GM23248 (cell line): ENCODE measurements around the gene TMEM181. TPM values are rescaled to one million over a fixed set of nuclear protein-coding genes. Genes with fewer than 3 reads are reported as not detected.
"Not testable (repeated sequence)": the region's sequence is repeated elsewhere in the genome, so short reads cannot be mapped to it uniquely, and the experiment has no call there.

ENCODE experiments used
- DNase-seq: peaks from one replicate; pipeline ENCODE4 v3.0.0-alpha.2; 2015
- H2AFZ ChIP-seq: fragments of 200-600 bp; sonication (generic); 2 replicates; pipeline ENCODE4 v1.6.1; 2016; ENCODE audit warnings: antibody characterized with exemption
- H3F3A ChIP-seq: fragments of 200-600 bp; sonication (generic); 2 replicates; pipeline ENCODE4 v1.6.1; 2016; ENCODE audit warnings: mild to moderate bottlenecking, antibody characterized with exemption, mixed run types; ENCODE audit not compliant: insufficient read depth
- H3K27ac ChIP-seq: fragments of 200-600 bp; sonication (generic); 2 replicates; pipeline ENCODE4 v1.5.1; 2016; ENCODE audit warnings: mild to moderate bottlenecking
- H3K27me3 ChIP-seq: fragments of 200-600 bp; sonication (generic); replicated peaks from 2 replicates; pipeline ENCODE4 v1.6.1; 2016; ENCODE audit warnings: mild to moderate bottlenecking; ENCODE audit not compliant: insufficient read depth
- H3K36me3 ChIP-seq: fragments of 200-600 bp; sonication (generic); 2 replicates; pipeline ENCODE4 v1.6.1; 2016; ENCODE audit warnings: low read depth, mild to moderate bottlenecking
- H3K4me1 ChIP-seq: fragments of 200-600 bp; sonication (generic); 2 replicates; pipeline ENCODE4 v1.6.1; 2016; ENCODE audit warnings: mild to moderate bottlenecking; ENCODE audit not compliant: insufficient read depth
- H3K4me2 ChIP-seq: fragments of 200-600 bp; sonication (generic); one replicate; pipeline ENCODE4 v1.6.1; 2016; ENCODE audit warnings: mild to moderate bottlenecking; ENCODE audit not compliant: unreplicated experiment
- H3K4me3 ChIP-seq: fragments of 200-600 bp; sonication (generic); 2 replicates; pipeline ENCODE4 v1.5.1; 2016; ENCODE audit warnings: mild to moderate bottlenecking
- H3K79me2 ChIP-seq: fragments of 200-600 bp; sonication (generic); 2 replicates; pipeline ENCODE4 v1.6.1; 2016; ENCODE audit warnings: mild to moderate bottlenecking; ENCODE audit not compliant: insufficient read depth
- H3K9ac ChIP-seq: fragments of 200-600 bp; sonication (generic); 2 replicates; pipeline ENCODE4 v1.6.1; 2016; ENCODE audit warnings: mild to moderate bottlenecking
- H3K9me2 ChIP-seq: fragments of 200-600 bp; sonication (generic); 2 replicates; pipeline ENCODE4 v1.6.1; 2016; ENCODE audit warnings: mixed run types, mild to moderate bottlenecking, moderate library complexity; ENCODE audit not compliant: insufficient read depth
- H3K9me3 ChIP-seq: fragments of 200-600 bp; sonication (generic); one replicate; pipeline ENCODE4 v1.6.1; 2017; ENCODE audit warnings: low read depth
- H4K20me1 ChIP-seq: fragments of 200-600 bp; sonication (generic); 2 replicates; pipeline ENCODE4 v1.6.0; 2016; ENCODE audit not compliant: insufficient read depth
- EZH2 ChIP-seq: fragments of 200-600 bp; sonication (generic); IDR thresholded peaks from 2 replicates; pipeline ENCODE4 v1.6.1; 2018; ENCODE audit warnings: antibody characterized with exemption, mild to moderate bottlenecking; ENCODE audit not compliant: insufficient read depth, poor library complexity, severe bottlenecking
- EZH2phosphoT487 ChIP-seq: fragments of 200-600 bp; sonication (generic); IDR thresholded peaks from 2 replicates; pipeline ENCODE4 v1.6.1; 2018; ENCODE audit warnings: antibody characterized with exemption, moderate library complexity, mild to moderate bottlenecking, low read depth; ENCODE audit not compliant: insufficient read depth
- WGBS, 2 experiments: methylation state at CpG; one replicate each; pipeline ENCODE4 v1.1.6; 2015 to 2017; ENCODE audit warnings: low lambda C conversion rate in 2 of 2, low coverage in 1 of 2; ENCODE audit errors: missing lambda C conversion rate in 2 of 2; 5-methylcytosine and 5-hydroxymethylcytosine counted together
- in situ Hi-C: fragments of 300-500 bp; cut with MboI; formaldehyde crosslinking; loops from 2 replicates; pipeline ENCODE4 v1.15.0; 2020
- polyA plus RNA-seq: library from polyadenylated mRNA; unstranded; fragments of >200 nt; fragmentation: Nextera tagmentation; extraction: Ambion mirVana; gene quantifications from 2 replicates; pipeline ENCODE4 v1.2.1, GENCODE V29; 2016
- total RNA-seq: library from RNA; depleted of rRNA; stranded (reverse); fragments of >200 nt; shearing (Covaris generic); gene quantifications from 2 replicates; pipeline ENCODE4 v1.2.3, GENCODE V29; 2014

Gene TMEM181
- total and polyA plus RNA-seq, 2 experiments from 2014 or later, result 30.7 to 52.6 TPM

DNA sequence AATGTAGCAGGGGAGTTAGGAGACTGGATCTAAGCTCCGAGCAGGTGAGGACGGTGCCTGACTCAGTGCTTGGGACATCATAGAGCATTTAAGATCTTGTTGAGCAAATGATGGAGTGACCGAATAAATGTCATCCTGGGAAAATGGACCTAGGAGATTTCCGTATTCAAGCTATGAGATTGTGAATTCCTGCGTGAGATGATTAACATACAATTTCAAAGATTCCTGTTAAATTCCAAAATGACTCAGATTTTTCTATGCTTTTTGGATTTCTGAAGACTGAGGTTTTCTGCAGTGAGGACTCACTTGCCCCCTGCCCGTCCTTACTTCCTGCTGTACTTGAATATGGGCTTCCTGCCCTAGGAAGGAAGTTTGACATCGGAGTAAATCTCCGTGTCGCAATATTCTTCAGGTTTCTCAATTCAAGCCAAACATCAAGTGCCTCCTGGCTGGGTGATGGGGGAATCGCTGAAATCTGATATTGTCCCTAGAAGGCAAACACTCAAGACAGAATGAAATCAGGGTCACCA is 95.1 kb downstream of the TMEM181 start:
- Histone ChIP-seq H3K9me3 (no peaks in the 10 kb centered on the region), H4K20me1 (no peaks in the 10 kb centered on the region), H3K9me2 (no peaks in the 10 kb centered on the region), H3K27ac (peak overlapping the region; percentile 99), H3K79me2 (no peaks in the 10 kb centered on the region), H2AFZ (peak overlapping the region; percentile 58), H3K4me3 (peak overlapping the region; percentile 57), H3K4me1 (peaks cover 41% of the 10 kb centered on the region), H3F3A (peaks cover 48% of the 10 kb centered on the region), H3K9ac (peak overlapping the region; percentile 86), H3K27me3 (no peaks in the 10 kb centered on the region), H3K4me2 (peak overlapping the region; percentile 80), H3K36me3 (no peaks in the 10 kb centered on the region)
- WGBS, 2 experiments, result 16 to 19% methylated on average over 10 of the region's 10 CpGs
- DNase-seq, result peak; percentile 89
- TF ChIP-seq EZH2phosphoT487, result no peak
- no peak for TF ChIP-seq EZH2
- in situ Hi-C loops, result no loop called here

DNA sequence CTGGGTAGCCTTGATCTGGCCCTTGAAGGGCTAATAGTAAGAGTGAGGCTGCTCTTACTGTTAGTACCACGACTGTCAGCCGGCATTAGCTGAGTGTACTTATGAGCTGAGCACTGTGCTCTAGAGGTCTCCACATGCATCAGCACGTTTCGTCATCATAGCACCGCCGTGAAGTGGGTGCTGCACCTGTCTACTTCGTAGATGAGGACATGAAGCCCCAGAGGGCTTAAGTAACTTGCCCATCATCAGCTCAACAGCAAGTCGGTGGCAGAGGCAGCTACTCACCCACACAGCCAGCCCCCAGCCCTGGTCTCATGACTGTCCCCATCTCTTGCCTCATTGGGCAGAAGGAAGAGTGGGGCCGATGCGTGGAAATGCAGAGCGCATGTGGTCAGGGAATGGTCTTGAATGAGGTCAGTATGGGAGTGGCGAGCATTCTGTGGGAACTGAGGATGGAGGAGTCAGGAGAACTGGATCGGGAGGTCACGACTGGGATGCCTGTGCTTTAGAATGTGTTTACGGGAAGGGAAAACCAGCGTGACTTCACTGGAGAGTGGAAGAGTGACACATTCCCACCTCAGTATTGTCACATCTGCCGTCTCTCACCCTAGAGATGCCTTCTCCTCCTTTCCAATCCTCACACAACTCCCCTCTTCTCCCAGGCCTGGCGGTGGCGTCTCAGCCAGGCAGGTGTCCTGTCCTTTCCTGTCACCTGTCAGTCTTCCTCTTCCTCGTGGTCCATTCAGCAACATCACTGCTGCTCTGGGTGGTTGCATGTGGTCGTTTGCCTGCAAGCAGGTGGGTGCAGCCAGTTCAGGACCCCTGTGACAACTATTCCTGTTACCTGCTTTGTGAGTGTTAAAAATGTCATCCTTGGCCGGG is 95.9 kb downstream of the TMEM181 start:
- Histone ChIP-seq H2AFZ (no peak overlapping the region; the same call in 1 of the 2 replicates), H3K9ac (peak overlapping the region; percentile 86)
- TF ChIP-seq EZH2 (no peak), EZH2phosphoT487 (no peak)

DNA sequence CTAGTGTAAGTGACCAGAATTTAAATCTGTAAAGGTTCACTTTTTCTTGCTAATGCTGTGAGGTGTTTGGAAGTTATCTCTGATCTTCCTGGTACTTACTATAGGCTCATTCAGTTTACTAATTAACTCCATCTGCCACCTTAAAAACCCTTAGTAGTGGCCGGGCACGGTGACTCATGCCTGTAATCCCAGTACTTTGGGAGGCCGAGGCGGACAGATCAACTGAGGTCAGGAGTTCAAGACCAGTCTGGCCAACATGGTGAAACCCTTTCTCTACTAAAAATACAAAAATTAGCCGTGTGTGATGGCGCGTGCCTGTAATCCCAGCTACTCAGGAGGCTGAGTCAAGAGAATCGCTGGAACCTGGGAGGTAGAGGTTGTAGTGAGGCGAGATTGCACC is 97.1 kb downstream of the TMEM181 start:
- in situ Hi-C loops, H3K4me3 ChIP-seq, H3K27me3 ChIP-seq, H3K9me3 ChIP-seq, H3K79me2 ChIP-seq, H2AFZ ChIP-seq, H3K36me3 ChIP-seq, H3K9me2 ChIP-seq, H4K20me1 ChIP-seq: not testable (repeated sequence)
- peak; percentile 67 for DNase-seq
- peak overlapping the region; percentile 48 for H3K27ac ChIP-seq
- 18 to 22% methylated on average over 9 of the region's 9 CpGs for WGBS, 2 experiments
- peaks cover 33% of the 10 kb centered on the region for H3K4me1 ChIP-seq
- peak overlapping the region; percentile 16 for H3K4me2 ChIP-seq
- peaks cover 44% of the 10 kb centered on the region for H3F3A ChIP-seq
- 0 out of 2 replicates have a peak overlapping the region, but pooled peaks have one; percentile 18 for H3K9ac ChIP-seq

More for the DNA sequence above, 95.9 kb downstream of the TMEM181 start:
- Histone ChIP-seq H4K20me1 (no peaks in the 10 kb centered on the region), H3F3A (peaks cover 44% of the 10 kb centered on the region), H3K9me2 (no peaks in the 10 kb centered on the region), H3K4me3 (peak overlapping the region; percentile 57), H3K36me3 (no peaks in the 10 kb centered on the region), H3K79me2 (no peaks in the 10 kb centered on the region), H3K4me2 (peak overlapping the region; percentile 80), H3K4me1 (peaks cover 33% of the 10 kb centered on the region), H3K27me3 (no peaks in the 10 kb centered on the region), H3K27ac (peak overlapping the region; percentile 99), H3K9me3 (no peaks in the 10 kb centered on the region)
- in situ Hi-C loops, result no loop called here
- DNase-seq, result peak; percentile 34
- WGBS, 2 experiments, result 89 to 92% methylated on average over 21 to 22 of the region's 22 CpGs

DNA sequence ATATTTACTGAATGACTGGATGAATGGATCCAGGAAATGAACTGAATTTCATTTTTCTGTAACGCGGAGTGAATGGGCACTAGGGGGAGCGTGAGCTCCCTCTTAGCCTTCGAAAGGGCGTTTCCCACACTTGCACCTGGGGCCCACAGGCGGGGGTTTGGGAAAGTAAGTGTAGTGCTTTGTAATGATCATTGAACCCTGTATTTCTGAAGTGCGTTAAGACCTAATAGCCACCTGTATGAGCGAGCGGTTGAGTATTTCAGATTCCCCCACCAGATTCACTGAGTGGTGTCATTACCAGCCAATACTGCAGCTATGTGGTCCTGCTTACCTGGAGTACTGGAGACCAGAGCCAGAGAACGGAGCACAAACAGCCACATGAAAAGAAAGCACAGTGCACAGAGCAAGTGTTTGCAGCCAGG is 100.5 kb downstream of the TMEM181 start:
- H3K9me3 ChIP-seq, result no peaks in the 10 kb centered on the region
- H3K4me3 ChIP-seq, result no peak overlapping the region
- H3K79me2 ChIP-seq, result no peaks in the 10 kb centered on the region
- in situ Hi-C loops, result no loop called here
- no peaks in the 10 kb centered on the region for H3K27me3 ChIP-seq
- TF ChIP-seq EZH2phosphoT487 (no peak), EZH2 (no peak)
- peak; percentile 41 for DNase-seq
- no peaks in the 10 kb centered on the region for H4K20me1 ChIP-seq
- no peaks in the 10 kb centered on the region for H3K36me3 ChIP-seq
- no peaks in the 10 kb centered on the region for H3K9me2 ChIP-seq
- peaks cover 18% of the 10 kb centered on the region for H3K4me1 ChIP-seq
- H3K4me2 ChIP-seq, result no peak overlapping the region
- H2AFZ ChIP-seq, result no peak overlapping the region
- no peak overlapping the region for H3K9ac ChIP-seq
- peaks cover 27% of the 10 kb centered on the region for H3F3A ChIP-seq
- WGBS, 2 experiments, result 69% methylated on average over 10 of the region's 10 CpGs
- H3K27ac ChIP-seq, result no peak overlapping the region
